HCT116 (cell line): ENCODE results near the gene MAPK1IP1L. TPM values are rescaled to one million over a fixed set of nuclear protein-coding genes. Genes with fewer than 3 reads are reported as not detected.
"Not testable (repeated sequence)": the region's sequence is repeated elsewhere in the genome, so short reads cannot be mapped to it uniquely, and the experiment has no call there.

Source experiments
- ATAC-seq: fragments of 200-7000 bp; cut with Tn5 transposase; 2 replicates; pipeline ENCODE4 v1.9.1; 2020; ENCODE audit warnings: mild to moderate bottlenecking, moderate library complexity
- BruUV-seq: library from RNA; stranded (reverse); fragments of 400-500 nt; replicated peaks from 2 replicates; lab custom pipeline; 2021; lab: Mats Ljungman, UMichigan
- CTCF ChIA-PET: fragments of 300-600 bp; sonication (Branson Sonifier 250); formaldehyde crosslinking; loops from one replicate; lab custom pipeline; 2021; ENCODE audit warnings: antibody characterized with exemption; lab: Charles Lee
- POLR2A ChIA-PET: fragments of 300-600, 350-600 bp; sonication (Branson Sonifier 250); formaldehyde crosslinking; loops from one replicate; lab custom pipeline; 2021; ENCODE audit warnings: antibody characterized with exemption; lab: Charles Lee
- RAD21 ChIA-PET, 2 experiments: fragments of 300-600 bp; sonication (Branson Sonifier 250); formaldehyde crosslinking; loops; one replicate each; lab custom pipeline; 2023; ENCODE audit warnings: low total read pairs in 2 of 2; ENCODE audit not compliant: uncharacterized antibody in 2 of 2, unreplicated experiment in 2 of 2, low non-redundant PET in 1 of 2; lab: Charles Lee
- DNase-seq: peaks from one replicate; pipeline ENCODE4 v3.0.0-alpha.2; 2010; ENCODE audit warnings: low read depth, low spot score
- H2AFZ ChIP-seq: fragments of 200-600 bp; shearing (Covaris generic), sonication (generic); 2 replicates; pipeline ENCODE4 v1.6.1; 2017; ENCODE audit warnings: low read depth, mixed run types, mixed read lengths, antibody characterized with exemption, low read length; ENCODE audit not compliant: poor library complexity, severe bottlenecking
- H3K27ac ChIP-seq: 2 replicates; pipeline ENCODE4 v1.5.1; 2012; ENCODE audit warnings: low read depth, low read length
- H3K27me3 ChIP-seq: fragments of 200-600 bp; sonication (generic); 2 replicates; pipeline ENCODE4 v1.6.1; 2016; ENCODE audit warnings: mixed run types, low read length, mixed read lengths; ENCODE audit not compliant: insufficient read depth
- H3K36me3 ChIP-seq, 2 experiments: fragments of 200-500 bp in 1 of 2; fragments of 200-600 bp in 1 of 2; sonication (Bioruptor generic) in 1 of 2; sonication (generic) in 1 of 2; 2 replicates each; pipeline versions ENCODE4 v1.5.1 to v1.6.1; 2014 to 2016; ENCODE audit warnings: low read length in 2 of 2, inconsistent platforms in 1 of 2, mixed read lengths in 1 of 2, mixed run types in 1 of 2; ENCODE audit not compliant: insufficient read depth in 2 of 2, control insufficient read depth in 1 of 2
- H3K4me1 ChIP-seq, 2 experiments: fragments of 200-600 bp in 1 of 2; sonication (generic) in 1 of 2; 2 replicates each; pipeline versions ENCODE4 v1.5.1 to v1.6.1; 2012 to 2017; ENCODE audit warnings: low read length in 2 of 2, inconsistent platforms in 1 of 2, mild to moderate bottlenecking in 1 of 2, mixed read lengths in 1 of 2, mixed run types in 1 of 2, moderate library complexity in 1 of 2; ENCODE audit not compliant: insufficient read depth in 2 of 2, control insufficient read depth in 1 of 2
- H3K4me2 ChIP-seq: fragments of 200-600 bp; sonication (generic); 2 replicates; pipeline ENCODE4 v1.6.1; 2017; ENCODE audit warnings: mixed run types, low read length, mixed read lengths
- H3K4me3 ChIP-seq, 2 experiments: fragments of 200-600 bp in 1 of 2; sonication (generic) in 1 of 2; replicated peaks in 1 of 2; 2 replicates each; pipeline ENCODE4 v1.5.1; 2011 to 2016; ENCODE audit warnings: low read length in 2 of 2, control low read depth in 1 of 2, low read depth in 1 of 2, mild to moderate bottlenecking in 1 of 2, mixed read lengths in 1 of 2, mixed run types in 1 of 2
- H3K79me2 ChIP-seq: fragments of 200-600 bp; sonication (generic); 2 replicates; pipeline ENCODE4 v1.6.1; 2017; ENCODE audit warnings: mild to moderate bottlenecking, mixed run types, low read length, moderate library complexity, mixed read lengths; ENCODE audit not compliant: insufficient read depth
- H3K9ac ChIP-seq: fragments of 200-600 bp; sonication (generic); 2 replicates; pipeline ENCODE4 v1.6.1; 2016; ENCODE audit warnings: low read length, mixed read lengths
- H3K9me2 ChIP-seq: fragments of 200-600 bp; sonication (generic), shearing (Covaris generic); 2 replicates; pipeline ENCODE4 v1.6.1; 2017; ENCODE audit warnings: mixed run types, mild to moderate bottlenecking, moderate library complexity; ENCODE audit not compliant: insufficient read depth
- H3K9me3 ChIP-seq, 2 experiments: fragments of 200-500 bp in 1 of 2; fragments of 200-600 bp in 1 of 2; sonication (Bioruptor generic) in 1 of 2; sonication (generic) in 1 of 2; 2 replicates each; pipeline ENCODE4 v1.6.1; 2014 to 2017; ENCODE audit warnings: low read length in 2 of 2, mixed read lengths in 2 of 2, inconsistent platforms in 1 of 2, low read depth in 1 of 2, mild to moderate bottlenecking in 1 of 2, mixed run types in 1 of 2, moderate library complexity in 1 of 2; ENCODE audit not compliant: control insufficient read depth in 1 of 2, insufficient read depth in 1 of 2
- H4K20me1 ChIP-seq: fragments of 200-600 bp; sonication (generic), shearing (Covaris generic); 2 replicates; pipeline ENCODE4 v1.6.1; 2017; ENCODE audit warnings: mixed run types, mild to moderate bottlenecking, moderate library complexity; ENCODE audit not compliant: insufficient read depth
- RAD21 ChIP-seq: IDR thresholded peaks from 2 replicates; pipeline ENCODE4 v1.6.1; 2012; ENCODE audit warnings: low read depth, mild to moderate bottlenecking
- SIN3A ChIP-seq: IDR thresholded peaks from 2 replicates; pipeline ENCODE4 v1.6.1; 2012; ENCODE audit warnings: low read depth
- SRF ChIP-seq: IDR thresholded peaks from 2 replicates; pipeline ENCODE4 v1.6.1; 2012; ENCODE audit warnings: low read depth
- TCF7L2 ChIP-seq: IDR thresholded peaks from 2 replicates; pipeline ENCODE4 v1.7.0; 2011; ENCODE audit warnings: borderline replicate concordance, inconsistent platforms; ENCODE audit not compliant: insufficient read depth, insufficient read length; ENCODE audit errors: extremely low read depth
- ZFX ChIP-seq: fragments of 450-650 bp; IDR thresholded peaks from 2 replicates; pipeline ENCODE4 v1.6.1; 2017
- intact Hi-C: fragments of 100-400 bp; cut with micrococcal nuclease; formaldehyde crosslinking; loops from 2 replicates; pipeline ENCODE4 v1.10.0; 2022
- total RNA-seq: library from RNA; stranded (reverse); gene quantifications from one replicate; pipeline ENCODE4 v1.2.1, GENCODE V29; 2021; ENCODE audit not compliant: unreplicated experiment
- TF ChIP-seq, protein P1 (sequence below): IDR thresholded peaks from 2 replicates; pipeline ENCODE4 v1.6.1; 2012
- TF ChIP-seq, protein P2 (sequence below): IDR thresholded peaks from 2 replicates; pipeline ENCODE4 v1.6.1; 2011; ENCODE audit warnings: mild to moderate bottlenecking, low read length, moderate library complexity; ENCODE audit not compliant: insufficient replicate concordance; ENCODE audit errors: extremely low read depth

MAPK1IP1L gene
- total RNA-seq, 1 experiment from 2014 or later: 101 TPM

- TF ChIP-seq, protein P1, sequence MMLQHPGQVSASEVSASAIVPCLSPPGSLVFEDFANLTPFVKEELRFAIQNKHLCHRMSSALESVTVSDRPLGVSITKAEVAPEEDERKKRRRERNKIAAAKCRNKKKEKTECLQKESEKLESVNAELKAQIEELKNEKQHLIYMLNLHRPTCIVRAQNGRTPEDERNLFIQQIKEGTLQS: no peak
- TF ChIP-seq SIN3A (no peak), RAD21 (no peak), SRF (no peak), ZFX (no peak), TCF7L2 (no peak)
- TF ChIP-seq, protein P2, sequence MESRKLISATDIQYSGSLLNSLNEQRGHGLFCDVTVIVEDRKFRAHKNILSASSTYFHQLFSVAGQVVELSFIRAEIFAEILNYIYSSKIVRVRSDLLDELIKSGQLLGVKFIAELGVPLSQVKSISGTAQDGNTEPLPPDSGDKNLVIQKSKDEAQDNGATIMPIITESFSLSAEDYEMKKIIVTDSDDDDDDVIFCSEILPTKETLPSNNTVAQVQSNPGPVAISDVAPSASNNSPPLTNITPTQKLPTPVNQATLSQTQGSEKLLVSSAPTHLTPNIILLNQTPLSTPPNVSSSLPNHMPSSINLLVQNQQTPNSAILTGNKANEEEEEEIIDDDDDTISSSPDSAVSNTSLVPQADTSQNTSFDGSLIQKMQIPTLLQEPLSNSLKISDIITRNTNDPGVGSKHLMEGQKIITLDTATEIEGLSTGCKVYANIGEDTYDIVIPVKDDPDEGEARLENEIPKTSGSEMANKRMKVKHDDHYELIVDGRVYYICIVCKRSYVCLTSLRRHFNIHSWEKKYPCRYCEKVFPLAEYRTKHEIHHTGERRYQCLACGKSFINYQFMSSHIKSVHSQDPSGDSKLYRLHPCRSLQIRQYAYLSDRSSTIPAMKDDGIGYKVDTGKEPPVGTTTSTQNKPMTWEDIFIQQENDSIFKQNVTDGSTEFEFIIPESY: no peak
- TF ChIP-seq, all 23 proteins: peak for 0
Measured at GRCh38 chr14:55062517-55063351, 11.3 kb downstream of the MAPK1IP1L start (continued).

GRCh38 chr14:55064896-55065295 lies 13.4 kb downstream of the MAPK1IP1L start:
- TSS peak; percentile 12 for BruUV-seq
- H3K4me3 ChIP-seq, RAD21 ChIA-PET, H3K9me2 ChIP-seq, H3K27ac ChIP-seq, DNase-seq, ATAC-seq, H2AFZ ChIP-seq, intact Hi-C loops, H3K9ac ChIP-seq, H3K27me3 ChIP-seq, H3K9me3 ChIP-seq, H3K4me1 ChIP-seq, H3K4me2 ChIP-seq: not testable (repeated sequence)
- POLR2A ChIA-PET: interaction anchor here (1.7 kb wide), 1 partner anchor 9 kb away, joined by 4 read pairs; no protein-coding TSS in a partner anchor
- peaks cover 23% of the 10 kb centered on the region; the same call in 1 of the 2 replicates for H4K20me1 ChIP-seq
- peaks cover 30 to 45% of the 10 kb centered on the region in 2 experiments for H3K36me3 ChIP-seq
- CTCF ChIA-PET: interaction anchor here (1.0 to 1.3 kb wide), 2 partner anchors 13 to 14 kb away, joined by 3 read pairs; partner anchors contain the start of gene MAPK1IP1L
- H3K79me2 ChIP-seq: peaks cover 52% of the 10 kb centered on the region
